Stimulated activated CD4-positive, alpha-beta T cell treated with anti-CD3 and anti-CD28 coated beads, Interleukin-2, amount 100 ng/mL, for 24 hours (primary cell): ENCODE results near the gene C4B.
"Not testable (repeated sequence)": the region's sequence is repeated elsewhere in the genome, so short reads cannot be mapped to it uniquely, and the experiment has no call there.

Source experiments
- DNase-seq, 2 donors: peaks; one replicate each; pipeline ENCODE4 v3.0.0-alpha.2; 2020

The C4B gene

GRCh38 chr6:32056254-32056653 lies 41.7 kb downstream of the C4B start:
- DNase-seq, result no peak

- no peak for DNase-seq
Measured at GRCh38 chr6:32057966-32058365, 43.4 kb downstream of the C4B start.

- DNase-seq, result no peak
Measured at GRCh38 chr6:32058511-32058963, 43.9 kb downstream of the C4B start.

GRCh38 chr6:32060966-32061655 lies 46.5 kb downstream of the C4B start:
- no peak for DNase-seq

GRCh38 chr6:32064706-32065105 lies 50.1 kb downstream of the C4B start:
- DNase-seq, result no peak

- DNase-seq, result not testable (repeated sequence)
Measured at GRCh38 chr6:32067521-32067920, 52.9 kb downstream of the C4B start.

GRCh38 chr6:32068315-32068714 lies 53.7 kb downstream of the C4B start:
- DNase-seq, result not testable (repeated sequence)

GRCh38 chr6:32068867-32069266 lies 54.3 kb downstream of the C4B start:
- DNase-seq, result no peak

- DNase-seq, result no peak
Measured at GRCh38 chr6:32069460-32069859, 54.9 kb downstream of the C4B start.

- no peak for DNase-seq
Measured at GRCh38 chr6:32069878-32070515, 55.4 kb downstream of the C4B start.

- DNase-seq, result no peak
Measured at GRCh38 chr6:32070814-32071543, 56.4 kb downstream of the C4B start.

GRCh38 chr6:32073101-32073500 lies 58.5 kb downstream of the C4B start:
- no peak for DNase-seq

GRCh38 chr6:32073613-32074012 lies 59.0 kb downstream of the C4B start:
- no peak for DNase-seq

- no peak for DNase-seq
Measured at GRCh38 chr6:32074996-32075532, 60.5 kb downstream of the C4B start.

GRCh38 chr6:32075781-32076180 lies 61.2 kb downstream of the C4B start:
- DNase-seq, result no peak

GRCh38 chr6:32076321-32076809 lies 61.8 kb downstream of the C4B start:
- DNase-seq, result no peak

GRCh38 chr6:32079566-32080290 lies 65.1 kb downstream of the C4B start:
- no peak for DNase-seq

- no peak for DNase-seq
Measured at GRCh38 chr6:32081168-32081990, 66.8 kb downstream of the C4B start.

GRCh38 chr6:32082478-32082877 lies 67.9 kb downstream of the C4B start:
- no peak for DNase-seq

- no peak for DNase-seq
Measured at GRCh38 chr6:32082935-32083334, 68.3 kb downstream of the C4B start.

GRCh38 chr6:32083812-32084768 lies 69.5 kb downstream of the C4B start:
- no peak for DNase-seq
